Stimulated activated CD8-positive, alpha-beta memory T cell treated with anti-CD3 and anti-CD28 coated beads, Interleukin-2, amount 100 ng/mL, for 1 hour (primary cell): ENCODE results near the gene GRAMD2A.
A peak's percentile ranks its signal among the peaks of the same experiment; 100 is the strongest.

Experiments
- DNase-seq, 2 donors: peaks; one replicate each; pipeline ENCODE4 v3.0.0-alpha.2; 2020; ENCODE audit warnings: low read depth in 2 of 2

The GRAMD2A gene

DNA sequence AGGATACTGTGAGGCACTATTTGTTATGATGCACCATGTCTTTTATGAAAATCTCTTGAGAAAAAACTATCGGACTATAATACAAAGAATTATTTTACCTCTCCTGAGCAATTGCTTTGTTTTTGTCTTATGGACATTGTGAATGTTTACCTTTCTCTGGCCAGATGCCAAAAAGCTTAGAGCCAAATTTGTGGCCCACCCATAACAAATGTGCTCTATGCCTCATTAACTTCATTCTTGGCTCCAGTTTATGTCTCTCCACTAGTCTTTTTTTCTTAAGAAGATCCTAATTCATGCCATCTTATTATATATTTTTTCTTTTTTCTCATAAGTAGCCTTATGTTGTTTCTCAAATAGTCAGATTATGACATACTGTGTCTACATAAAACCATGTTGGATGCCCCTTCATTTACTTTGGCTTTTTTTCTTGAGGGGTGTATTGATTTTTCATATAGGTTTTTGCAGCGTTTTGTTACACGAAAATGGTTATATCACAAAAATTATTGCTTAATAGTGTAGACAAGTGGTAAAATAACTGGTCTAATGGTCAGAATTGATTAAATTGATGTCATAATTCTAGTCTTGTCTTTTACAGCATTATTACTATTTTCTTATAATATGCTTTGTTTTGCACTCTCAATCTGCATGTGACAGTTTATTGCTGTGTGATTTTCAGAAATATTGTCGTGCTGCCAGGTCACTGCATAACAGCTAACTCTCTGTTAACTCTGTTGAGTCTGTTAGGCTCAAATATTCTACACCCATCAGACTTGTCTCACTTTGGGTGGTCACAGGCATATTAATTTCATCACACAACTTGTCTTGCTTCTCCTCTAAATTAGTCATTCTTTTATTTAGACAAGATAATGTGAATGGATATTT is 61.2 kb downstream of the GRAMD2A start:
- no peak for DNase-seq

DNA sequence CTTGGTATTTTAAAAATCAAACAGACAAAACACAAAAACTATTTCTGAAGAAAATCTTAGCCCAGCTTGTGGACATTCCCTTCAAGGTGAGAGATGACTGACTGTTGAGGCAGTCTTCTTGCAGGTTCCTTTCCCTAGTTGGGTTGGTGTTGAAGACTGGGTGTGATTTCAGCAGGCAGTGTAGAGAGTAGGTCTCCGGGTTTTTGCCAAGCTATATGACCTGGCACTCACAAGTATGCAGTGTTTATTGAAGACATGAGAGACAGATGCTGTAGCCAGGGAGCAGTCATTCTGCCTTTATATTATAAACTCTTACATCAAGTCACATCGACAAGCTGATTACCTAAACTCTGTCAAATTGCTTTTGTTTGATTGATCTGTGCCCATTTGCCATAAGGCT is 61.9 kb downstream of the GRAMD2A start:
- no peak for DNase-seq

DNA sequence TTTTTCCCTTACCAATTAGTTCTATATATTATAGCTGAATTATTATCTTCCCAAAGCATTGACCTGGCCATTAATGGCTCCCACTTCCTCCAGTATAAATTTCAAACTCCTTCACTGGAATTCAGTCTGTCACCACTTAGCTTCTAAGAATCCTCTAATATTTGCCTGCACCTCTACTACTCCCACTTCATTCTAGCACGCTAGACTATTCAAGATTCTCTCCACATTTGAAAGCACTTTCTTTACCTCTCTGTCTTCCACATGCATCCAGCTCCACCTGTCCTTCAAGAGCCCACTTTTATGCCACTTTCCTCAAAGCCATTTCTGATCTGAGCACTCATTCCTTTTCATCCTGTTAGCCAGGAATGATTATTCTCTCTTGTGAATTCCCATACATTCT is 64.4 kb downstream of the GRAMD2A start:
- no peak for DNase-seq

DNA sequence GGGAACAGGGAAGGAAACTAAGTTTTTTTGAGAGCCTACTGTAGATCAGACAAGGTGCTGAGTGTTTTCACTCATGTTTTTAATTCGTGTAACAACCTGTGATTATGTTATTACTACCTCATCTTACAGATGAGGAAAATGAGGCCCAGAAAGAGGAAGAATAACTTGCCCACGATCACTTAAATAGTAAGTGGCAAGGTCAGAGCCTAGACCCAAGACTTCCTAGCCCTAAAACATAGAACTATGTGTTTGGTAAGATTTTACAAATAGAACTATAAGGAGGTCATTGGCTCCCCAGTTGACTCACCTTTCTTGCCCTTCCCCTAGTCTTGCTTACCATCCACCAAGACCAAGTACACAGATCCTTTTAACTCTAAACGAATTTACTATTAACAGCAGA is 65.7 kb downstream of the GRAMD2A start:
- no peak for DNase-seq

DNA sequence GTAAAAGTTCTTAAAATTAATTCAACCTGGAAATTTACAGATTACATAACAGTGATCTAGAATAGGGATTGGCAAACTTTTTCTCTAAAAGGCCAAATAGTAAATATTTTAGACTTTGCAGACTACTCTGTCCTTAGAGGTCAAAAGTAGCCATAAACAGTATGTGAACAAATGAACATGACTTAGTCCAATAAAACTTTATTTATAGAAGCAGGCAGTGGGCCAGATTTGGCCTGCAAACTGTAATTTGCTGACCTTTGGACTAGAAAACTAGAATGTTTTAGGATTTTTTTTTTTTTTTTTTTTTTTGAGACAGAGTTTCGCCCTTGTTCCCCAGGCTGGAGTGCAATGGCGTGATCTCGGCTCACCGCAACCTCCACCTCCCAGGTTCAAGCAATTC is 67.3 kb downstream of the GRAMD2A start:
- DNase-seq = no peak

DNA sequence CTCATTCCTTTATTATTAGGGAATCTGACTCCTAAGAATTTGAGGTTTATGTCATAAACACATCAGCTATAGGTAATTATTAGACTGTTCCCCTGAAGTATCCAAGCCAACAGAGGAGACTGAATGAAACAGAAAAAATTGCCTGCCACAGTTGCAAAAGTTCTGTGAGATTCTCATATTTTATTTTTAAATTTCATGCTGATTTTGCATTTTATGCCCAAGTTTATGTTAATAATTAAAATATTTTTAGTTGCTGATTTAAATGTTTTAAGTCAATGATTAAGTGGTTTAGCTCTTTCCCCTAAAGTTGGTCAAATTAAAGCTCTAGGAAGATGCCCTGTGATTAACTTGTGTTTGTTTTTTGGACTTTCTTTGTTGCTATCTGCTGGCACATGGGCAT is 69.2 kb downstream of the GRAMD2A start:
- no peak for DNase-seq

DNA sequence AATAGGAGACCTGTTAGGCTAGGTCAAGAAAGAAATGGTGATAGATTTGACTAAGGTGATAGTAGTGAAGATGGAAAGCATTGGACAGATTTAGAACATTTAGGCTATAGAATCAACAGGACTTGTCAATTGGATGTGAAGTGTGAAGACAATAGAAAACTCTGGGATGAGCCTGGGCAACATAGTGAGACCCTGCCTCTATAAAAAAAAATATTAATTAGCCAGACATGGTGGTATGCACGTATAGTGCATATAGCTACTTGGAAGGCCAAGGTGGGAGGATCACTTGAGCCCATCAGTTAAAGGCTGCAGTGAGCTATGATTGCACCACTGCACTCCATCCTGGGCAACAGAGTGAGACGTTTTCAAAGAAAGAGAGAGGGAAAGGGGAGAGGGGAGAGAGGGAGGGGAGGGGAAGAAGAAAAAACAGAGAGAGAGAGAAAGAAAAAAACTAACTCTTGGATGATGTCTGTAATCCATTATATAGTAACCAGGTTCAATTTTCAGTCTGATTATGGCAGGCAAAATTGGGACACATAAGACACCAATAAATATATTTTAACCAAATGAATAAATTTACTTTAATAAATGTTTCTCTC is 69.8 kb downstream of the GRAMD2A start:
- no peak for DNase-seq

DNA sequence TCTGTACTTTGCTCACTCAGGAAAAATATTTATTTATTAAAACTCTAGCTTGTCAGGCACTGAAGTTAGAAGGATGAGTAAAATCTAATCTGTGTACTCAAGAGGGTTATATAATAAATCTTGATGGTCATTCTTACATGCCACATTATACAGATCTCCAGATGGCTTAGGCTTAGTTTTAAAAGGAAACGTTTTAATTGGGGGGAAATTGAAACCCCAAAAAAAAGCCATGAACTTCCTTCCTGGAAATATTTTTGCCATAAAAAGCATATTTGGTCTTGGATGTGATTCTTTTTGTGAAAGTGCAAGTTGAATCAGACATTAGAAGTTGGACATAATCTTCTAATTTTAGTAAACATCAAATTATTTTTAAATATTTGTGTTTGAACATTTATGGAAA is 73.4 kb downstream of the GRAMD2A start:
- DNase-seq = no peak

DNA sequence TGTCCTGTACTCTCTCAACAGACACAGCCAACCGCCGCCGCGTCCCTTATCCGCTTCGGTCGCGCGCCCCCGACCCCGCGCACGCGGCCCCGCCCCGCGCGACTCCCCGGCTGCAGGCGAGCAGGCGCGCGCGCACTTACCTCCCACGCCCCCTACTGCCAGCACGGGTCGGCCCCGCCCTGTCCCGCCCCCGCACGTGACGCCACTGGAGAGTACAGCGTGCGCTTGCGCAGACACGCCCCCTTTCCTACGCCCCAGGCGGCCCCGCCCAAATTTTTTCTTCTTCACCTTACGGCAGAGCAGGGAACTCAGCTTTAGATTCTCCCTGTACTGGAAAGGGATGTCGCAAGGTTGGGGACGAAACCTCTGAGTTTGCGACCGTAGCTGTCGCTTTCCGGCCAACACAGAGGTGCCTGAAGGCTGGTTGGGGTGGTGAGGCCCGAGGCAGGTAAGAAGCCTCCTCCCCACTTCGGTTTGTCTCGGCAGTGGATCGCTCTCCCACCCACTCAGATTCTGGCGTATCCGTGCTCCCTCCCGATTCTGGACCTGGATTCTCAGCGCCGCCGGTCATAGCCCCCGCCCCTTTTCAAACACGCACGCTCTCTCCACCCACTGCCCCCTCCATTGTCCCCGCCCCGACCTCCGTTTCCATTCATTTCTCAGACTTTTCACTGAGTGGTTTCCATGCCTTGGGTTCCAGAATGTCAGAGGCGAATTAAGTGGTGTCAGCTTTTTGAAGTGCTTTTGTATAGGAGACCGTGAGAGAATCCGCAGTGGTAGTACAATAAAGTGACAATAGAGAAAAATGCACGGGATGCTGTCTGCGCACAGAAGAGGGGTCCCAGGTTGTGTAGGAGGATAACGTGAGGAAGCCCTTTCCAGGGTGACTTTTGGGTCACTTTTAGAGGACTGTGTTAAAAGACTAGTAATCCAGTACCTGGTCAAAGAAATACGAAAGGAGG is 79.3 kb downstream of the GRAMD2A start, which contains the start of the genes MYO9A and SENP8:
Gene MYO9A, minus strand, starts transcription at position 134 of the 962 bp plus-strand sequence. CDS start 71,587 bp downstream, outside the sequence.
Gene SENP8, plus strand, starts transcription at position 387 of the 962 bp plus-strand sequence. CDS start 21,221 bp downstream, outside the sequence.
- DNase-seq = peak; percentile 99

DNA sequence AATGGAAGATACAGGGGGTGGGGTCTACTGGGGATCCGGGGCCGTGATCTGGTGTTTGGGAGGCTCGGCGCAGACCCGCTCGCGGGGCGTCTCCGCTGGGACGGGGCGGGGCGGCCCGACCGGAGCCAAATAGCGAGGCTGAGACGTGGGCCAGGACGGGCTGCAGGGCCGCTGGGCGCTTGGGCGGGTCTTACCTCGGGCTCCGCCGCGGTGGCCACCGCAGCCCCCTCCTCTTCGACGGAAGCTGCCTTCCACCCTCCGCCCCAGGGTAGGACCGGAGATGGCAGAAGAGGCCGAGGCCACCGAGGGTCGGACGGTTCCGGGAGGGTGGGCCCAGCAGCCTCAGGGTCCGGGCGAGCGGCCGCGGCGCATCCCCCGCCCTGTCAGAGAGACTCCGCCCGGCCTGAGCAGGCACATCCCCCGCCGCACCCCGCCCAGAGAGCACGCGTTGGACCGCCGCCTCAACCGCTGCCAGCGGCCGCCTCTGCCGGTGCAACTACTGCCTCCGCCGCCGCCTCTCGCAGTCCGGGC is 80.0 kb downstream of the GRAMD2A start:
- peak; percentile 35 to 39 for DNase-seq

DNA sequence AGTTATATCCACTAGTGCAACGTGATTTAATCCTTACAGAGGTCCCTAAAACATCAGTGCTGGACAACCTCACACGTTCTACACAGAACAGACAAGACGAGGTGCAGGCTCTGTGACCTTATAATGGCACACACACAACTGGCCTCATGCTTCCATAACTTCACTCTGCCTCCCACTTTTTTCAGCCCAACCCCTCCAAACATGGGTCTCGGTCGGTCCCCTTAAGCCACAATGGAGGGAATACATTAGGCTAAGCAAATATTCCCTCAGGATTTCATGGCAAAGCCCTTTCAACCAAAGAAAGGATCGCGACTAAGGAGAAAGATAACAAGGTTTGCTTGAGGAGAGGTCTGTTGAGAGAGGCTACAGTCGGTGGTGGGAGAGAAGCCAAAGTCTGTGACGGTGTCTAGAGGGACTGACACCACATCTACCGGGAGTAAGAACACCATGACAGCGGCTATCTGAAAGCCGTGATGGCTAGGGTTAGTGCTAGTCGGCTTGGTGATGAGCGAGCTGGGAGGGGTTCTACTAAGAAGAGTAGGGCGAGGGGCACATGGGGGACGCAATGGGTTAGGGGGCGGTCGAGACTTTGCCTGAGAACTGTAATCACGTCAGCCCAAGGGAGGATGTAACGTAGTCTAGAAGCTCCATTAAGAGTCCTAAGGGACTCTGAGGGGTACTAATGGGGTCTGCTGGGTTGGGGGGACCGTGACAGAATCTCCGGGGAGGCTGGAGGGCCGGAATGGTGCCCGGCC is 80.7 kb downstream of the GRAMD2A start:
- peak in 1 of 2 donors; percentile 0 for DNase-seq

DNA sequence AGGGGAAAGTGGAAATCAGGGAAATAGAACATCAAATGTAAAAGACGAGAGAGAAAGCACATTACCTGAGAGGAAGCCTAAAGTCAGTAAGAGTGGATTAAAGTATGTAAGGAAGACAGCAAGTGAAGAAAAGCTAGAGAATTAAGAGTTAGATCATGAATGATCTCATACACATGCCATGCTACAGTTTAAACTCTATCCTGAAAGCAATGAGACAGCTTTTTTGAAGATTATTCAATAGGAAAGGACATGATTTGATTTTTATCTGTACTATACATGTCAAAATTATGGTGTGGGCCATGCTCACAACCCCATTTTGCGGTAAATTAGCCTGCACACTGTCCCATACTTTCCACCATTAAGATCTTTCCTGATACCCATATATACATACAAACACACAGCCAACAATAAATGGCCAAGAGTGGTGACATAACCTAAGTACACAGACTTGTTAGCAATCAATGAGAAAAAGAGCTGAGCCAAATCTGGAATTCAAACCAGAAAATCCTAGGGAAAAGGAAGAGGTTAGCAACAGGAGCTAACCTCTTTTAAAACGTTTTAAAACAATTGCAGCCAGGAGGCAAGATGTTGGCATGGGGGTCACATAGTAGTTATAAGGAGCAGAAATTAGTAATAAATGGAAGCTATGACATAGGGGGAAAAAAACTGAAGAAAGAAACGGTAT is 84.1 kb downstream of the GRAMD2A start:
- DNase-seq = no peak

DNA sequence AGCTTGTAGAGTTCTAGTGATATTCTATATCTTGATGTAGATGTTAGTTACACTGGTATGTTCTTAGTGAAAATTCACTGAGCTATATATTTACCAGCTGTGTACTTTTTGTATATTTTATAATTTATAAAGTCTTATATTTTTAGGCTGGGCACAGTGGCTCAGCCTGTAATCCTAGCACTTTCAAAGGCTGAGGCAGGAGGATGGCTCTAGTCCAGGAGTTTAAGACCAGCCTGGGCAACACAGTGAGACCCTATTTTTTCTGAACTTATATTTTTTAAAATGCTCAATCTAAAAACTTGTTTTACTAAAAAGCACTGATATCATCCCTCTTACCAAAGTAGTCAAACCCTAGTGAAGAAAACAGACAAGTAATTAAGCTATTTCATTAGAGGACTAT is 84.8 kb downstream of the GRAMD2A start:
- DNase-seq = no peak

DNA sequence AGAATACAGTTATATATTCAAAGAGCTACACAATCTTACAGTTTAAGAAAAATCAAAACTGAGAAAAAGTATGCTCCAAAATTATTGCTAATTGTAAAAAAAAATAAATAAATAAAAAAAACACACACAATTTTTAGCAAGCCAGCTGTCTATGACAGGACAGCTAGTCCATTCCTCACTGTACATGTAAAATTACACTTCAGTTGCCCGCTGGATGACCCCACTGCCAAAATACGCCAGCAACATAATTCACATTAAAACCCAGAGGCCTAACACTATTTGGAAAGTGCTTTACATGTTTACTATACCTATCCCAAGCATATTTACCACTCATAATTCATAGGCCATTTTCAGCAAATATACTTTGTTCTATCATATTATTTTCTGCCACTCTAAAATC is 85.5 kb downstream of the GRAMD2A start:
- DNase-seq = no peak

DNA sequence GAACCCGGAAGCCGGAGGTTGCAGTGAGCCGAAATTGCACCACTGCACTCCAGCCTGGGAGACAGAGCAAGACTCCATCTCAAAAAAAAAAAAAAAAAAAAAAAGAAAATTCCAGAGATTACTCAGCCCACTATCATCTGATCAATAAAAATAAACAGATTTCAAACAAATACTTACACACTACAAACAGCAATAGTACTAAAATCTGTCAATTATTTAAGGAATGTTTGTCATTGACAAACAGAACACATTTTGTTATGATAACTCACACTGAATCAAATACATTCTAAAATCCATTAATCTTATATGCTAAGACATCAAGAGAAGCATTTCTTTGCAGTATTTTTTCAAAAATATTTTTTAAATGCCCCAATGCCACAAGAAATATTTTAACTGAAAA is 87.2 kb downstream of the GRAMD2A start:
- DNase-seq = no peak
